GM12878 (cell line): ENCODE data around the gene TEX44. TPM values are rescaled to one million over a fixed set of nuclear protein-coding genes. Genes with fewer than 3 reads are reported as not detected.

Experiments
- ATAC-seq: fragments of 200-7000 bp; cut with Tn5 transposase; 3 replicates; pipeline ENCODE4 v1.9.1; 2020; ENCODE audit warnings: mild to moderate bottlenecking, moderate library complexity
- BruUV-seq: library from RNA; stranded (reverse); fragments of 400-500 nt; replicated peaks from 2 replicates; lab custom pipeline; 2021; lab: Mats Ljungman, UMichigan
- CTCF ChIA-PET: fragments of 300-600 bp; sonication (Branson Sonifier 250); formaldehyde crosslinking; extraction: SDS; loops from one replicate; lab custom pipeline; 2021; ENCODE audit warnings: inconsistent platforms; lab: Yijun Ruan, JAX
- POLR2A ChIA-PET: fragments of 350-600 bp; formaldehyde crosslinking; extraction: SDS; loops from one replicate; lab custom pipeline; 2021; ENCODE audit warnings: inconsistent platforms; lab: Charles Lee
- RAD21 ChIA-PET: fragments of 300-600 bp; sonication (Branson Sonifier 250); formaldehyde crosslinking; loops from one replicate; lab custom pipeline; 2023; ENCODE audit warnings: antibody characterized with exemption; ENCODE audit not compliant: unreplicated experiment; lab: Charles Lee
- SMC1A ChIA-PET: fragments of 300-600 bp; sonication (Branson Sonifier 250); formaldehyde crosslinking; loops from one replicate; lab custom pipeline; 2023; ENCODE audit not compliant: unreplicated experiment, uncharacterized antibody; lab: Charles Lee
- DNase-seq: peaks from one replicate; pipeline ENCODE4 v3.0.0-alpha.2; 2011; ENCODE audit warnings: low read depth, low spot score
- FAIRE-seq: peaks from 3 replicates; lab custom pipeline; 2011; peaks lifted over from hg19 to GRCh38; lab: Jason Lieb, UNC
- H2AFZ ChIP-seq: 2 replicates; pipeline ENCODE4 v1.6.0; 2011; ENCODE audit warnings: low read depth, low read length, control low read depth; ENCODE audit not compliant: control insufficient read depth
- H3K27ac ChIP-seq: 2 replicates; pipeline ENCODE4 v1.5.1; 2011; ENCODE audit warnings: control low read depth; ENCODE audit not compliant: control insufficient read depth, insufficient read depth
- H3K27me3 ChIP-seq, 2 experiments: replicated peaks in 1 of 2; 2 replicates each; pipeline versions ENCODE4 v1.6.0 to v1.6.1; 2011; ENCODE audit warnings: low read length in 1 of 2; ENCODE audit not compliant: control insufficient read depth in 2 of 2, insufficient read depth in 2 of 2
- H3K36me3 ChIP-seq, 2 experiments: 2 replicates each; pipeline ENCODE4 v1.5.1; 2011; ENCODE audit warnings: low read length in 1 of 2; ENCODE audit not compliant: control insufficient read depth in 2 of 2, insufficient read depth in 2 of 2
- H3K4me1 ChIP-seq: 2 replicates; pipeline ENCODE4 v1.6.1; 2011; ENCODE audit warnings: mild to moderate bottlenecking, low read length, moderate library complexity, mixed read lengths; ENCODE audit not compliant: control insufficient read depth, insufficient read depth
- H3K4me2 ChIP-seq: 2 replicates; pipeline ENCODE4 v1.6.0; 2011; ENCODE audit warnings: control low read depth; ENCODE audit not compliant: control insufficient read depth, insufficient read depth
- H3K4me3 ChIP-seq: fragments of 200-600 bp; sonication (generic); 2 replicates; pipeline ENCODE4 v1.5.1; 2016
- H3K79me2 ChIP-seq: 2 replicates; pipeline ENCODE4 v1.6.0; 2011; ENCODE audit warnings: low read length; ENCODE audit not compliant: control insufficient read depth, insufficient read depth
- H3K9ac ChIP-seq: 2 replicates; pipeline ENCODE4 v1.8.0; 2011; ENCODE audit warnings: low read length, control low read depth, mixed read lengths; ENCODE audit not compliant: control insufficient read depth, insufficient read depth
- H3K9me3 ChIP-seq: replicated peaks from 3 replicates; pipeline ENCODE4 v1.5.1; 2011; ENCODE audit warnings: mild to moderate bottlenecking, low read length; ENCODE audit not compliant: control insufficient read depth, insufficient read depth
- H4K20me1 ChIP-seq: 2 replicates; pipeline ENCODE4 v1.6.0; 2011; ENCODE audit not compliant: control insufficient read depth, insufficient read depth
- BCL11A ChIP-seq: IDR thresholded peaks from 2 replicates; pipeline ENCODE4 v1.6.1; 2011; ENCODE audit warnings: low read depth, low read length
- CREB1 ChIP-seq: IDR thresholded peaks from 2 replicates; pipeline ENCODE4 v1.6.1; 2012; ENCODE audit warnings: low read depth, mild to moderate bottlenecking, inconsistent platforms
- FOS ChIP-seq: IDR thresholded peaks from 3 replicates; pipeline ENCODE4 v1.6.1; 2011; ENCODE audit warnings: borderline replicate concordance; ENCODE audit not compliant: insufficient read length; ENCODE audit errors: extremely low read depth
- JUNB ChIP-seq: IDR thresholded peaks from 2 replicates; pipeline ENCODE4 v1.6.1; 2016; ENCODE audit warnings: antibody characterized with exemption, mild to moderate bottlenecking
- NRF1 ChIP-seq: conservative IDR thresholded peaks from 2 replicates; pipeline ENCODE4 v1.6.1; 2011; ENCODE audit warnings: mild to moderate bottlenecking, low read depth, low read length, improper control_type of control experiment
- RB1 ChIP-seq: fragments of 450-650 bp; formaldehyde crosslinking; IDR thresholded peaks from 2 replicates; pipeline ENCODE4 v1.6.1; 2017; ENCODE audit warnings: mild to moderate bottlenecking, borderline replicate concordance
- SREBF1 ChIP-seq: IDR thresholded peaks from 2 replicates; pipeline ENCODE4 v1.6.1; 2012; ENCODE audit warnings: mild to moderate bottlenecking, low read length
- WGBS: methylation state at CpG from one replicate; pipeline ENCODE4 v1.1.6; 2016; ENCODE audit warnings: low lambda C conversion rate; ENCODE audit not compliant: insufficient replicate concordance, insufficient coverage; ENCODE audit errors: missing lambda C conversion rate; 5-methylcytosine and 5-hydroxymethylcytosine counted together
- in situ Hi-C: fragments of 300-500 bp; cut with MboI; formaldehyde crosslinking; loops from 9 replicates; pipeline ENCODE4 v1.14.3; 2018; ENCODE audit warnings: mixed read lengths
- intact Hi-C: fragments of 100-400 bp; cut with micrococcal nuclease; formaldehyde crosslinking; loops from one replicate; pipeline ENCODE4 v1.14.2; 2022; ENCODE audit not compliant: unreplicated experiment
- polyA plus RNA-seq, 11 experiments: library from polyadenylated mRNA; depleted of rRNA in 4 of 11; unstranded in 6 of 11; stranded (reverse) in 5 of 11; fragments of >200 nt; fragmentation: Nextera tagmentation in 4 of 11; fragmentation: Illumina TruSeq in 1 of 11; extraction: Ambion mirVana in 4 of 11; extraction: Trizol in 1 of 11; gene quantifications; 1 replicate in 1 of 11; 2 replicates in 10 of 11; pipeline versions ENCODE4 v1.2.1 to v1.2.3, GENCODE V29; 2011 to 2016; ENCODE audit warnings: inconsistent platforms in 2 of 11, missing spikeins in 2 of 11, low read depth in 1 of 11
- total RNA-seq, 4 experiments: library from RNA; depleted of rRNA in 3 of 4; stranded (reverse); fragments of >200 nt in 3 of 4; fragmentation: Illumina TruSeq in 1 of 4; extraction: Trizol in 1 of 4; gene quantifications; 2 replicates each; pipeline versions ENCODE4 v1.2.1 to v1.2.3, GENCODE V29; 2013 to 2021
- TF ChIP-seq, protein P1 (sequence below): fragments of 450-650 bp; IDR thresholded peaks from 2 replicates; pipeline ENCODE4 v1.6.1; 2017; ENCODE audit warnings: mild to moderate bottlenecking
- TF ChIP-seq, protein P2 (sequence below): fragments of 450-650 bp; IDR thresholded peaks from 2 replicates; pipeline ENCODE4 v1.6.1; 2017; ENCODE audit warnings: mild to moderate bottlenecking, low read depth, inconsistent platforms; ENCODE audit not compliant: poor library complexity, severe bottlenecking

The TEX44 gene
- total and polyA plus RNA-seq, 10 of the 15 experiments (the other 5 are each of a cell fraction or from before 2014, with no cell fraction given) = not detected

- TF ChIP-seq, protein P1, sequence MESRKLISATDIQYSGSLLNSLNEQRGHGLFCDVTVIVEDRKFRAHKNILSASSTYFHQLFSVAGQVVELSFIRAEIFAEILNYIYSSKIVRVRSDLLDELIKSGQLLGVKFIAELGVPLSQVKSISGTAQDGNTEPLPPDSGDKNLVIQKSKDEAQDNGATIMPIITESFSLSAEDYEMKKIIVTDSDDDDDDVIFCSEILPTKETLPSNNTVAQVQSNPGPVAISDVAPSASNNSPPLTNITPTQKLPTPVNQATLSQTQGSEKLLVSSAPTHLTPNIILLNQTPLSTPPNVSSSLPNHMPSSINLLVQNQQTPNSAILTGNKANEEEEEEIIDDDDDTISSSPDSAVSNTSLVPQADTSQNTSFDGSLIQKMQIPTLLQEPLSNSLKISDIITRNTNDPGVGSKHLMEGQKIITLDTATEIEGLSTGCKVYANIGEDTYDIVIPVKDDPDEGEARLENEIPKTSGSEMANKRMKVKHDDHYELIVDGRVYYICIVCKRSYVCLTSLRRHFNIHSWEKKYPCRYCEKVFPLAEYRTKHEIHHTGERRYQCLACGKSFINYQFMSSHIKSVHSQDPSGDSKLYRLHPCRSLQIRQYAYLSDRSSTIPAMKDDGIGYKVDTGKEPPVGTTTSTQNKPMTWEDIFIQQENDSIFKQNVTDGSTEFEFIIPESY = no peak
- no peak for TF ChIP-seq NRF1
- no peak for TF ChIP-seq CREB1
- TF ChIP-seq RB1 = no peak
- no peak for TF ChIP-seq FOS
- TF ChIP-seq SREBF1 = no peak
- TF ChIP-seq, protein P2, sequence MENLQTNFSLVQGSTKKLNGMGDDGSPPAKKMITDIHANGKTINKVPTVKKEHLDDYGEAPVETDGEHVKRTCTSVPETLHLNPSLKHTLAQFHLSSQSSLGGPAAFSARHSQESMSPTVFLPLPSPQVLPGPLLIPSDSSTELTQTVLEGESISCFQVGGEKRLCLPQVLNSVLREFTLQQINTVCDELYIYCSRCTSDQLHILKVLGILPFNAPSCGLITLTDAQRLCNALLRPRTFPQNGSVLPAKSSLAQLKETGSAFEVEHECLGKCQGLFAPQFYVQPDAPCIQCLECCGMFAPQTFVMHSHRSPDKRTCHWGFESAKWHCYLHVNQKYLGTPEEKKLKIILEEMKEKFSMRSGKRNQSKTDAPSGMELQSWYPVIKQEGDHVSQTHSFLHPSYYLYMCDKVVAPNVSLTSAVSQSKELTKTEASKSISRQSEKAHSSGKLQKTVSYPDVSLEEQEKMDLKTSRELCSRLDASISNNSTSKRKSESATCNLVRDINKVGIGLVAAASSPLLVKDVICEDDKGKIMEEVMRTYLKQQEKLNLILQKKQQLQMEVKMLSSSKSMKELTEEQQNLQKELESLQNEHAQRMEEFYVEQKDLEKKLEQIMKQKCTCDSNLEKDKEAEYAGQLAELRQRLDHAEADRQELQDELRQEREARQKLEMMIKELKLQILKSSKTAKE = no peak
- no peak for TF ChIP-seq JUNB
- TF ChIP-seq BCL11A = no peak
- in situ Hi-C loops (no loop called here), intact Hi-C loops (no loop called here)
- SMC1A ChIA-PET = interaction anchor here (1.2 kb wide), 1 partner anchor 12 kb away, joined by 4 read pairs; no protein-coding TSS in a partner anchor
- RAD21 ChIA-PET = interaction anchor here (0.8 to 1.1 kb wide), 3 partner anchors 12 to 88 kb away, joined by 3 to 5 read pairs (median 4); no protein-coding TSS in a partner anchor
- no TSS peak for BruUV-seq
- Histone ChIP-seq H3K9ac (no peak overlapping the region), H4K20me1 (no peaks in the 10 kb centered on the region), H3K4me1 (peaks cover 5% of the 10 kb centered on the region), H2AFZ (no peak overlapping the region), H3K27me3 (no peaks in the 10 kb centered on the region), H3K9me3 (no peaks in the 10 kb centered on the region), H3K36me3 (no peaks in the 10 kb centered on the region), H3K4me2 (no peak overlapping the region), H3K27ac (no peak overlapping the region), H3K79me2 (no peaks in the 10 kb centered on the region), H3K4me3 (no peak overlapping the region)
- FAIRE-seq (peak; percentile 27), DNase-seq (no peak), ATAC-seq (no peak)
- CTCF ChIA-PET = interaction anchor here (1.2 to 3.4 kb wide), 6 partner anchors 11 to 72 kb away, joined by 3 to 29 read pairs (median 4); no protein-coding TSS in a partner anchor
- POLR2A ChIA-PET = no interaction called here
- 70% methylated on average over 7 of the region's 7 CpGs for WGBS
Observed at GRCh38 chr2:231589656-231590055, 3.0 kb upstream of the TEX44 start.
